Measurements from ENCODE around the gene ZBED4.
A peak's percentile ranks its signal among the peaks of the same experiment; 100 is the strongest.
"Not testable (repeated sequence)": the region's sequence is repeated elsewhere in the genome, so short reads cannot be mapped to it uniquely, and the experiment has no call there.

Gene ZBED4, protein sequence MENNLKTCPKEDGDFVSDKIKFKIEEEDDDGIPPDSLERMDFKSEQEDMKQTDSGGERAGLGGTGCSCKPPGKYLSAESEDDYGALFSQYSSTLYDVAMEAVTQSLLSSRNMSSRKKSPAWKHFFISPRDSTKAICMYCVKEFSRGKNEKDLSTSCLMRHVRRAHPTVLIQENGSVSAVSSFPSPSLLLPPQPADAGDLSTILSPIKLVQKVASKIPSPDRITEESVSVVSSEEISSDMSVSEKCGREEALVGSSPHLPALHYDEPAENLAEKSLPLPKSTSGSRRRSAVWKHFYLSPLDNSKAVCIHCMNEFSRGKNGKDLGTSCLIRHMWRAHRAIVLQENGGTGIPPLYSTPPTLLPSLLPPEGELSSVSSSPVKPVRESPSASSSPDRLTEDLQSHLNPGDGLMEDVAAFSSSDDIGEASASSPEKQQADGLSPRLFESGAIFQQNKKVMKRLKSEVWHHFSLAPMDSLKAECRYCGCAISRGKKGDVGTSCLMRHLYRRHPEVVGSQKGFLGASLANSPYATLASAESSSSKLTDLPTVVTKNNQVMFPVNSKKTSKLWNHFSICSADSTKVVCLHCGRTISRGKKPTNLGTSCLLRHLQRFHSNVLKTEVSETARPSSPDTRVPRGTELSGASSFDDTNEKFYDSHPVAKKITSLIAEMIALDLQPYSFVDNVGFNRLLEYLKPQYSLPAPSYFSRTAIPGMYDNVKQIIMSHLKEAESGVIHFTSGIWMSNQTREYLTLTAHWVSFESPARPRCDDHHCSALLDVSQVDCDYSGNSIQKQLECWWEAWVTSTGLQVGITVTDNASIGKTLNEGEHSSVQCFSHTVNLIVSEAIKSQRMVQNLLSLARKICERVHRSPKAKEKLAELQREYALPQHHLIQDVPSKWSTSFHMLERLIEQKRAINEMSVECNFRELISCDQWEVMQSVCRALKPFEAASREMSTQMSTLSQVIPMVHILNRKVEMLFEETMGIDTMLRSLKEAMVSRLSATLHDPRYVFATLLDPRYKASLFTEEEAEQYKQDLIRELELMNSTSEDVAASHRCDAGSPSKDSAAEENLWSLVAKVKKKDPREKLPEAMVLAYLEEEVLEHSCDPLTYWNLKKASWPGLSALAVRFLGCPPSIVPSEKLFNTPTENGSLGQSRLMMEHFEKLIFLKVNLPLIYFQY

DNA sequence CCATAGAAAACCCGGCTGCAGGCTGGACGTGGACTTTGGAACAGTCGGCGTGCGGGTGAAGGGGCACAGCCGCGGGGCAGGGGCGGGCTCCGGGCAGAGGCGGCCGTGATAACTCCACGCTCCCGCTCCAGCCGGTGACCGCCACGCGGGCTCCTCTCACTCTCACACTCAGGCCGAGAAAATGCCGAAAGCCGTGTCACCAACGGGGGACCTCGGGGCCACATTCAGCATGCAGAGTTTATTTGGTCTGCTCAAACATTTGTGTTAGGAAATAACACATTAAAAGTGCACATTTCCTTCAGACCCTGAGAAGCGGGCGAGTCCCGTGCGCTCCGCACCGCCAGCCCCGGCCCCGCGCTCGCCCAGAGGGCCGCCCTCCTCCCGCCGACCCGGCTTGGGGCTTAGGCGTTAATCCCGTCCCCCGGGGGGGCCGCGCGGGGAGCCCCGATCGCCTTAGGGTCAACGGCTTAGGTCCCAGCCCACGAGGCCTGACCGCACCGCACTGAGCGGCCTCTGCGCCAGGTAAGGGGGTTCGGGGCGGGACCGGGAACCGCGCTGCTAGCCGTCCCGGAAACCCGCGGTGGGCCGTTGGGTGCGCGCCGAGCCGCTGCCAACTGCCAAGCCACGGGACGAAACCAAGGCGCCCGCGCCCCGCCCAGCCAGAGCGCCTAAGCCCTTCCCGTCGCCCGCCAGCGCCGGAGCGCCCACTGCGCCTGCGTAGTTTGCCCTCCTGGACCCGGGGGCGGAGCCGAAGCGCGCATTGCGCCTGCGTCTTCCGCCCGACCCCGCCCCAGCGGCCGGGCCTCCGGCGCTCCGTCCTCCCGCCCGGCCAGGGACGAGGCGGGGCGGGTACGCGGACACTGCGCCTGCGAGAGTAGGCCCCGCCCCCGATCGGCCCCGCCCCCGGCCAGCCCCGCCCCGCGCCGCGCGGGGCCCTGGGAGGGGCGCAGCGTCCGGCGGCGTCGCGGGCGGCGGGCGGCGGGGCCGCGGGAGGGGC is at the start of gene ZBED4:
TSS of gene ZBED4 (plus strand) at position 947 of the 997 bp plus-strand sequence. CDS start 29,819 bp downstream, outside the sequence.
- peak; percentile 98 to 99 for DNase-seq (ENCODE audit: low read depth in 2 of 2)

DNA sequence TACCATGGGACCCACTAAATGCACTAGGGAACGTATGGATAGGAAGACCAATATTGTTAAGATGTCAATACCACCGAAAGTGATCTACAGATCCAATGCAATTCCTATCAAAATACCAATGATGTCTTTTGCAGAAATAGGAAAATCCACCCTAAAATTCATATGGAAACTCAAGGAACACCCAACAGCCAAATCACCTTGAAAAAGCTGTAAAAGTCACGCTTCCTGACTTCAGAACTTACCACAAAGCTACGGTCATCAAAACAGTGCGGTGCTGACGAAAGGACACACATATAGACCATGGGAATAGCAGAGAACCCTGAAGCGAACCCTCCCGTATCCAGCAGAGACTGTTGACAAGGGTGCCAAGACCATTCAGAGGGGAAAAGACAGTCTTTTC is 46.5 kb upstream of the ZBED4 start:
- DNase-seq (ENCODE audit: low read depth in 2 of 2) = no peak

DNA sequence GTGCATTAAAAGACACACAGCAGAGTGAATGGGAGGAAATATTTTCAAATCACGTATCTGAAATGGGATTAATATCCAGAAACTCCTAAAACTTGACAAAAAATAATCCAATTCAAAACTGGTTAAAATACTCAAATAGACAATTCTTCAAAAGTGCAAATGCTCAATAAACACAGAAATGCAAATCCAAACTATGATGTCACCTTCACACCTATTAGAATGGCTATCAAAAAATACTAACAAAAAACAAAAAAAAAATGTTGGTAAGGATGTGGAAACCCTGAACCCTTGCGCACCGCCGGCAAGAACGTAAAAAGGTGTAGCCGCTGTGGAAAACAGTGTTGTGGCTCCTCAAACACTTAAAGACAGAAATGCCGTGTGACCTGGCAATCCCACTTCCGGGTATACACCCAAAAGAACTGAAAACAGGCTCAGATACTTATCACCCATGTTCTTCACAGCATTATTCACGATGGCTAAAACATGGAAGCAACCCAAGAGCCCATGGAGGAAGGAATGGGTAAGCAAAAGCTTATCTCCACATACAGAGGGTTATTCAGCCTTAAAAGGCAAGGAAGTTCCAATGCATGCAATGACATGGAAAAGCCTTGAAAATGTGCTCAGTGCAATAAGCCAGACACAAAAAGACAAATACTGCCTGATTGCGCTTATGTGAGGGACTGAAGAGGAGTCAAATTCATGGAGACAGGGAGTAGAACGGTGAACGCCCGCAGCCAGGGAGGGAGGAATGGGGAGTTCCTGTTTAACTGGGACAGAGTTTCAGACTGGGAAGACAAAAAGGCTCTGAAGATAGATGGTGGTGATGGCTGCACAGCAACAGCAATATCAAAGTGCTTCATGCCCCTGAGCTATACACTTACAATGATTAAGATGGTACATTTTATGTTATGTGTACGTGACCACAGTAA is 45.6 kb upstream of the ZBED4 start:
- no peak for DNase-seq (ENCODE audit: low read depth in 2 of 2)

DNA sequence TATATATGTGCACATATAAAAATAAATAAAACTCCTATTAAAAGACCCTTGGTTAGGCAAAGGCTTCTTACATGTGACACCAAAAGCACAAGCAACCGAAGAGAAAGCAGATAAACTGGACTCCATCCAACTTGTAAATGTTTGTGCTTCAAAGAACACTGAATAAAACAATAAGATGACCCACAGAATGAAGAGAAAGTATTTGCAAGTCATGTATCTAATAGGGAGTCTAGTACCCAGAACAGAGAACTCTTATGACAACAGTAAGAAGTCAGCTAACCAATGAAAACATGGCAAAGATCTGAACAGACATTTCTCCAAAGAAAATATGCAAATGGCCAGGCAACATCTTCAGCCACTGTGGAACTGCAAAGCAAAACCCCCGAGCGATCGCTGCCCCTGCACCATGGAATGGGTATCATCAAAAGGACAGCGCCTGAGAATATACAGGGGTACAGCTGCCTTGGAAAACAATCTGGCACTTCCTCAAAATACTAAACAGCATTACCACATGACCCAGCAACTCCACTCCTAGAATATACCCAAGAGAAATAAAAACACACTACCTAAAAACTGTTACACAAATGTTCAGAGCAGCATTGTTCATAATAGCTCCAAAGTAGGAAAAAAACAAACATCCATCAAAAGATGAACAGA is 43.2 kb upstream of the ZBED4 start:
- no peak for DNase-seq (ENCODE audit: low read depth in 2 of 2)

DNA sequence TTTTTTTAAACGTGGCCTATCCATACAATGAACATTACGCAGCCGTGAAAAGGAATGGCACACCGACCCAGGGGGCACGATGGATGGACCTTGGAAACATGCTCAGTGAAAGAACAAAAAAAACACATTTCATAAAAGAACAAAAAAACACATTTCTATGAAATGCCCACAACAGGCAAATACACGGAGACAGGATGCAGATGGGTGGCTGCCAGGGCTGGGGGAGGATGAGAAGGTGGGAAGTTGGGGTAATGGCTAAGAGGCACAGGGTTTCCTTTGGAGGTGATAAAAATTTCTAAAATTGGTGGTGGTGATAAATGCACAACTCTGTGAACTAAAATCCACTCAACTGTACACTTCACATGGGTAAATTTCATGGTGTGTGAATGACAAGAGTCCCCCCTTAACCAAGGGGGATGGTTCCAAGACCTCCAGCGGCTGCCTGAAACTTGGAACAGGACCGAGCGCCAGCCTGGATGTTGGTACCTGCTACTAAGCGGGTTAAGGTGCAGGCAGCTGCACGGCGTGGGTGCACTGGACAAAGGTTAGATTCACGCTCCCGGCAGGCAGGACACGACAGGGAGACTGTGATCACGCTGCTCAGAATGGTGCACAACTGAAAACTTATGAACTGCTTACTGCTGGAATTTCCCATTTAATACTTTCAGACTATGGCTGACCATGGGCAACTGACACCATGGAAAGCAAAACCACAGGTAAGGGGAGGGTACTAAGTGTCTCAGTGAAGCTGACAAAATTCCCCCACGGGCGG is 42.4 kb upstream of the ZBED4 start:
- no peak for DNase-seq (ENCODE audit: low read depth in 2 of 2)

DNA sequence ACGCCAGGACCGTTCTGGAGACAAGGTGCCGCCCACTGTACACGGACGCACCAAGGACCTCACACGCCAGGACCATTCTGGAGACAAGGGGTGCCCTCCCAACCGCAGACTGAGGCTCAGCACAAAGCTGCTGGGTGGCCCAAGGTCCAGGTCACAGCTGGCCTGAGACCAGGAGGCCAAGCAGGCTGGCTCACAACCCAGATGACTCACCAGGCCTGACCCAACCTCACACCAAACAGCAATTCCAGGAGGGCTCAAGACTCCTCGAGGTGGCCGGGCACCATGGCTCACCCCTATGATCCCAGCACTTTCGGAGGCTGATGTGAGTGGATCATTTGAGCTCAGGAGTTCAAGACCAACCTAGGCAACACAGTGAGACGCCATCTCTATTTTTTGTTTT is 40.8 kb upstream of the ZBED4 start:
- DNase-seq (ENCODE audit: low read depth in 2 of 2) = no peak

DNA sequence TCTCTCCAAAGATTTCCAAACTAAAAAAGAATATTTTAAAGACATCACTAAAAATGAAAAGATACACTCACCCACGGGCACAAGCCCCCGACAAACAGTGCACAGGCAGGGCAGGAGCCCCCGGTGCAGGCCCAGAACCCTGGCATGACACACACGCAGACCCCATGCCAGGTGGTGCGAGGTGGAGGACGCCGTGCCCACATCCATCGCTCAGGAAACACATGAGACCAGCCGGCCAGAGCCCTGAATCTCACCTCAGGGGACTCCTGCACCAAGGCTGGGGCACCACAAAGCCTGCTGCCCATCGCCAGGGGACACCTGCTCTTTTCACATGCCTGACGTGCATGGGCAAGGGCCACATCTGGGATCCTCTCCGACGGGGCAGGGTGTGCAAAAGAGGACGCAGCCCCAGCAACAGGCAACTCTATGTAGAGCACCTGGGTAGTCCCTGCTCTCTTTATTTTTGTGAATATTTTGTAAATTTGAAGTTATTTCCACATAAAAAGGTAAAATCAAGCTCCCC is 39.4 kb upstream of the ZBED4 start:
- DNase-seq (ENCODE audit: low read depth in 2 of 2) = no peak

DNA sequence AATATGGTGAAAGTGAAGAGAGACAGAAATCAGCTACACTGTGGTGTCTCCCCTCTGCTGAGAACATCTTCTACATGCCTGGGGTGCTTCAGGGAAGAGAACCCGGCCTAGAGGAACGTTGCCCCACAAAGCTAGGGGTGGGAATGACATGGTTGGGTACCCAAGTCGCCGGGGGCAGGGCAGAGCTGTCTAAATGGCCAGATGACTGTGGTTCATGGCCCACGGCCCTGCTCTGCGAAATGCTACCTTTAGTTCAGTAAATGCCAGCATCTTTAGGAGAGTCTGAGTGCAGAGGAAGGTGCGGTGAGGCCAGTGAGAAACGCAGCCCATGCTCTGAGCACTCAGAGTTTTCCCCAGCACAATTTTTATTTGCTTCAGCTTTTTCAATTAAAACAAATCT is 38.8 kb upstream of the ZBED4 start:
- DNase-seq (ENCODE audit: low read depth in 2 of 2) = no peak

DNA sequence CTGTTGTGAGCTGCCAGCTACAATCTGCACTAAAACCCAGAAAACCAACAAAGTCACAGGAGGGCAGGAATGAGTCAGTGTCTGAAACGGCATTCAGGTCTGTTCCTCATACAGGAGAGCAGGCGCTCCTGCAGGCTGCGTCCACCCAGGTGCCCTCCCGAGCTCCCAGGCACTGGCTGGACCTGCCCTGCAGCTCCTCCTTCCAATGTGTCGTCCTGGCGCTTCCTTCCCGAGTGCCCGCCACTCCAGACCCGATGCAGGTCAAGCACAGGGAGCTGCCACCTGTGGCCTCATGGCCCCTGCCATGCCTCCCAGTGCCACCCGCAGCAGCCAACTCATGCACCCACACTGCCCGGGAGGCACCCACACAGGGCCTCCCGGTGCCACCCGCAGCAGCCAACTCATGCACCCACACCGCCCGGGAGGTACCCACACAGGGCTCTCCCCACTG is 38.0 kb upstream of the ZBED4 start:
- no peak for DNase-seq (ENCODE audit: low read depth in 2 of 2)

DNA sequence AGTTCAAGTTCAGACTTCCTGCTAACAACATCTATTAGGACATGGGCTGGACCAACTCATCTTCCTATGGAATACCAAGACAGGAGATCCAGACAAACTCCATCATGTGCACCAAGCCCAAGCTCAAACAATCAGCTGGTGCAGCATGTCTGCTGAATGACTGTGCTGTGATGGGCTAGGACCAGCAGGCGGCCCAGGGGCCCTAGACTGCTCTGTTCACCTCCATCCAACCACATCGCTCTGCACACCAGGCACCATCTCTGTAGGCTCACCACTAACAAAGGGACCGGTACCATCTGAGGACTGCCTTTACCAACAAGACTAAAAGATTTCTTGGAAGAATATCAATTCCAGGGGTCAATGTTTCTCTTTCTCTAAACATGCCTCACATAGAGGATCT is 36.3 kb upstream of the ZBED4 start:
- no peak for DNase-seq (ENCODE audit: low read depth in 2 of 2)

DNA sequence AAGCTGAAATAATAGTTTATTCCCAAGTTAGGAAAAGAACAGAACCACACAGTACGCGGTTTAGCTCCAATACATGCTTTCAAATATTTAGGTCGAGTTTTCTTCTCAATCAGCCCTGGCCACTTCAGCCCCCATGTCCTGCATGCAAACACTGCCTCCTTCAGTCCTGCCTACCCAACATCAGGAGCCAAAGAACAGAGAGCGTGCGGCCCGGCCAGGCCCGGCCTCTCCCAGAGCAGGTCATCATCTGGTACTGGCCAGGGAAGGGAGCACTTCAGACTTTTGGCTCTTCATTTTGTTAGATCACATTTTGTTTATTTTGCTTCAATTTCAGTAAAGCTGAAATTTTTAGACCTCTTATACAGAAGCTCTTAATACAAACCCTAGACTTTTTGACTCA is 32.7 kb upstream of the ZBED4 start:
- DNase-seq (ENCODE audit: low read depth in 2 of 2) = no peak

DNA sequence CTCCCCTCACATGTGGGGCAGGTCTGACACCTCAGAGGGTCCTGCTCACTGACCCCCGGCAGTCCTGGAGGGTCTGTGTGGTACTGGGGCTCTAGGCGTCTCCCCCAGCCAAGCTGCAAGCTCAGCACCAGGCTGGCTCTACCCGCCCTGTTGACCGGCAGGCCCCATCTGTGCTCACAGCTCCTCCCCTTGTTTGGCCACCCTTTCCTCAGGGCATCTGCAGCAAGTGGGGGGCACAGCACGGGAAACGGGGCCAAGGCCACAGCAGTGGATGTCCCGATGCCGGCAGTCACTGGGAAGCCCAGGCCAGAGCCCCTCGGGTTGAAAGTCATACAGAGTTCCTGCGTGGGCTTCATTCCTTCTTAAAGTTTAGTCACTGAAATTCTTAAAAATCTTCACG is 31.9 kb upstream of the ZBED4 start:
- not testable (repeated sequence) for DNase-seq (ENCODE audit: low read depth in 2 of 2)

DNA sequence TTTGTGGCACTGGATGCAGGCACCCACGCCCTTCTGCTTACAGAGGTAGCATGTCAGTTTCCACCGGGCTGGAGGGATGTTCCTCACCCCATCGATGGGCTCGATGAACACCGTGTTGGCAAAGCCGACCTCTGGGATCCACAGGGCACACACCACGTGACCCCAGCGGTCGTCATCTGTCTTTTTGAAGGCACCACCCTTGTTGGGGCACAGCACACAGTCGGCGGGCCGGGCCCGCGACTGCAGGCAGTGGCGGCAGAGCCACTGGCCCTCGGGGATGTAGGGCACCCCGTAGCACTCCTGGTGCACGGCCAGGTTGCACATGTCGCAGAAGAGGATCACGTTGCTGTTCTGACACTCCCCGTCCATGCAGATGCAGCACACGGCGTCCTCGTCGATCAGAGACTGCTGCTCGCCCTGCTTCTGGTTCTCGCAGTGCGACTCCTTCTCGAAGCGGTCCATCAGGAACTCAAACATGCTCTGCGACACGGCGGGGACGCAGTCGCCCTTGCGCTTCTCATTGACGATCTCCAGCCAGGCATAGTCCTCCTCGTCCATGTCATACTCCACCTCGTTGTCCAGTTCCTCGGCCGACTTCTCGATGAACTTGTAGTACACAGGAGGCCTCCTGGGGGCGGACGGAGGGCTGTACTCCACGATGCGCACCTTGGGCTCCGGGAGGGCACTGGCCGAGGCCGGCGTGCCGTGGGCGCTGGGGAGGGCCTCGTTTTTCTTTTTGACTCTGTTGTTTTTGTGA is 30.2 kb upstream of the ZBED4 start:
- no peak for DNase-seq (ENCODE audit: low read depth in 2 of 2)

DNA sequence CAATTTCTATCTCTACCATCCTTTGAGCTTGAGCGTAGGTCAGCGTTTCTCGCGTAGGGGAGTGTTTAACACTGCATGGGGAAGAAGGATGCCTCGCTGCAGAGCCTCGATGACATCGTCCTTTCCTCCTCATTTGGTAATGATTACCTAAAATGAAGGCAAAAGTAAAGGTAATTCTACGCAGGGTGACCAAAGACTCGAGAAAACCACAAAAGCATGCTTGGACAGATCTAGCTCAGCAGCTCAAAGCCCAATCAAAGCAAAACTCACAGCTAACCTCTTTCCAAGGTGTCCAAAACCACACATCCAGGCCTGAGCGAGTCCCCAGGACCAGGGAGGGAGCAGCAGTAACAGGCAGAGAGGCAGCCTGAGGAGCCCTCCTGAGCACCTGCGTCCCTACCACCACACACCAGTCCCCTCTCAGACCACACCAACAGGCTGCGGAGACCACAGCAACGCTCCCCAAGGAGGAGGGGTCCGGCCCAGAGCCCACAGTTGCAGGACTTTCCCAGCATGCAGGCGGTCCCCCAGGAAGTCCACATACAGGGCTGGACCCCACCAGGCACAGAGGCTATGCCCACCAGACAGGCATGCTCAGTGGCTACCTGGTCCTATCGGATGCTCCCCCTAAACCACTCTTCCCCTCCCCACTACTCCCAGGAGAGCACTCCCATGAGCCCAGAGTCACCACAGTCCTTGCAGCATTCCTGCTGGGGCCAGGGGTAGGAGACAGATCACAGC is 29.3 kb upstream of the ZBED4 start:
- no peak for DNase-seq (ENCODE audit: low read depth in 2 of 2)

DNA sequence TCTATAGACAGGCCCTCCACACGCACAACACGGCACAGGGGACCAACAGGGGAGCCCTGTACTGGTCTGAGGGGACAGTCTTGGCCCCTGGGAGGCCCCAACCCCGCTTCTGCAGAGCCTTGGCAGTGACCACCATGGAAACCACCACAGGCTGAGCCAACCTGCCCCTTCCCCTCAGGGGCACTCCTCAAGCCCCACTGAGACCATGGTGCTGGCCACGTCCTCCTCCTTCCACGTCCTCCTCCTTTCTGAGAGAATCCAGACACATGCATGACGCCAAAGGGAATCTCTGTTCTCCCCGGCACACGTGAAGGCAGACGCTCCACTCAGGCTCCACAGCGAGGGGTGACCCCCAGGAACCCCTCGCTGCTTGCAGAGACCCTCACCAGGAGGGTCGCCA is 28.7 kb upstream of the ZBED4 start:
- no peak for DNase-seq (ENCODE audit: low read depth in 2 of 2)

DNA sequence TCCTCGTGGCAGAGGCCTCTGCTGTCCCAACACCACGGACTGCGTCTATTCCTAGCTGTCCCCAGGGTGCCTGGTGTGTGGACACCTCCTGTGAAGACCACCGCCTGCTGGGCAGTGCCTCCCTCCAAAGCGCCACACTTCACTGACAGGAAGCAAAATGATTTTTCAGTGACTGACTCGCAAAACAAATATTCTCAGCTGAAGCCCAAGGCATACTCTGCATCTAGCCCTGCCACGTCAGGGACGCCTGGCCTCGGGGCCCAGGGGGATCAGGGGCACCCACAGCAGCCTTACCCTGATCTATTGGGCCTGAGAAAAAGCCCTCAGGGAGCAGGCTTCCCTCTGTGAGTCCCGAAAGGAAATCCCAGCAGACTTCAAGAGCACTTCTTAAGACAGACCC is 28.2 kb upstream of the ZBED4 start:
- DNase-seq (ENCODE audit: low read depth in 2 of 2) = no peak

Data from stimulated activated CD8-positive, alpha-beta memory T cell treated with anti-CD3 and anti-CD28 coated beads, Interleukin-15, amount 100 ng/mL, for 48 hours (primary cell).